ENCODE data around the gene ELFN1.

The ELFN1 gene

GRCh38 chr7:1626769-1627168, 43.3 kb upstream of the ELFN1 start:
- TF ChIP-seq, protein P1, sequence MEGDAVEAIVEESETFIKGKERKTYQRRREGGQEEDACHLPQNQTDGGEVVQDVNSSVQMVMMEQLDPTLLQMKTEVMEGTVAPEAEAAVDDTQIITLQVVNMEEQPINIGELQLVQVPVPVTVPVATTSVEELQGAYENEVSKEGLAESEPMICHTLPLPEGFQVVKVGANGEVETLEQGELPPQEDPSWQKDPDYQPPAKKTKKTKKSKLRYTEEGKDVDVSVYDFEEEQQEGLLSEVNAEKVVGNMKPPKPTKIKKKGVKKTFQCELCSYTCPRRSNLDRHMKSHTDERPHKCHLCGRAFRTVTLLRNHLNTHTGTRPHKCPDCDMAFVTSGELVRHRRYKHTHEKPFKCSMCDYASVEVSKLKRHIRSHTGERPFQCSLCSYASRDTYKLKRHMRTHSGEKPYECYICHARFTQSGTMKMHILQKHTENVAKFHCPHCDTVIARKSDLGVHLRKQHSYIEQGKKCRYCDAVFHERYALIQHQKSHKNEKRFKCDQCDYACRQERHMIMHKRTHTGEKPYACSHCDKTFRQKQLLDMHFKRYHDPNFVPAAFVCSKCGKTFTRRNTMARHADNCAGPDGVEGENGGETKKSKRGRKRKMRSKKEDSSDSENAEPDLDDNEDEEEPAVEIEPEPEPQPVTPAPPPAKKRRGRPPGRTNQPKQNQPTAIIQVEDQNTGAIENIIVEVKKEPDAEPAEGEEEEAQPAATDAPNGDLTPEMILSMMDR (IDR thresholded peaks at IDR 0.05; ENCODE audit: borderline replicate concordance, control extremely low read depth, extremely low read depth, insufficient read depth, missing control alignments): no peak
- in situ Hi-C loops (cut with MboI; ENCODE audit: low sequenced_read_pairs, unreplicated experiment): no loop called here
- DNase-seq (ENCODE audit: low spot score): no peak

GRCh38 chr7:1630700-1631336, 39.3 kb upstream of the ELFN1 start:
- no peak for DNase-seq (ENCODE audit: low spot score)
- TF ChIP-seq, protein P1 (IDR thresholded peaks at IDR 0.05; ENCODE audit: borderline replicate concordance, control extremely low read depth, extremely low read depth, insufficient read depth, missing control alignments): no peak
- in situ Hi-C loops (cut with MboI; ENCODE audit: low sequenced_read_pairs, unreplicated experiment): no loop called here

DNA sequence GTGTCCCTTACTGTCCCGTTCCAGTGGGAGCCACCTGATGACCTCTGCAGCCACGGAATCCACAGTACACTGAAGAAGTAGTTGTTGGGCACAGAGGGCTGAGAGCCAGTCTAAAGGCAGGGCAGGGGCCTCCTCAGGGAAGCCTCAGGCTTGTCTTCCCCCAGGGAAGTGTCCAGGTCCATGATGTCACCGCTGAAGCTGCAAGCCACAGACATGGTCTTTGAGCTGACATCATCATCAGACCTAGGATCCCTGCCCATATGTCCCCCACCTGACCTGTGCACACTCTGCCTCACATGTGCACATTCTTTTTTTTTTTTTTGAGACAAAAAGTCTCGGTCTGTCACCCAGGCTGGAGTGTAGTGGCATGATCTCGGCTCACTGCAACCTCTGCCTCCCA, 38.4 kb upstream of the ELFN1 start:
- no peak for DNase-seq (ENCODE audit: low spot score)
- TF ChIP-seq, protein P1 (IDR thresholded peaks at IDR 0.05; ENCODE audit: borderline replicate concordance, control extremely low read depth, extremely low read depth, insufficient read depth, missing control alignments): no peak
- in situ Hi-C loops (cut with MboI; ENCODE audit: low sequenced_read_pairs, unreplicated experiment): no loop called here

GRCh38 chr7:1632506-1632905, 37.6 kb upstream of the ELFN1 start:
- TF ChIP-seq, protein P1 (IDR thresholded peaks at IDR 0.05; ENCODE audit: borderline replicate concordance, control extremely low read depth, extremely low read depth, insufficient read depth, missing control alignments): no peak
- DNase-seq (ENCODE audit: low spot score): no peak
- in situ Hi-C loops (cut with MboI; ENCODE audit: low sequenced_read_pairs, unreplicated experiment): no loop called here

DNA sequence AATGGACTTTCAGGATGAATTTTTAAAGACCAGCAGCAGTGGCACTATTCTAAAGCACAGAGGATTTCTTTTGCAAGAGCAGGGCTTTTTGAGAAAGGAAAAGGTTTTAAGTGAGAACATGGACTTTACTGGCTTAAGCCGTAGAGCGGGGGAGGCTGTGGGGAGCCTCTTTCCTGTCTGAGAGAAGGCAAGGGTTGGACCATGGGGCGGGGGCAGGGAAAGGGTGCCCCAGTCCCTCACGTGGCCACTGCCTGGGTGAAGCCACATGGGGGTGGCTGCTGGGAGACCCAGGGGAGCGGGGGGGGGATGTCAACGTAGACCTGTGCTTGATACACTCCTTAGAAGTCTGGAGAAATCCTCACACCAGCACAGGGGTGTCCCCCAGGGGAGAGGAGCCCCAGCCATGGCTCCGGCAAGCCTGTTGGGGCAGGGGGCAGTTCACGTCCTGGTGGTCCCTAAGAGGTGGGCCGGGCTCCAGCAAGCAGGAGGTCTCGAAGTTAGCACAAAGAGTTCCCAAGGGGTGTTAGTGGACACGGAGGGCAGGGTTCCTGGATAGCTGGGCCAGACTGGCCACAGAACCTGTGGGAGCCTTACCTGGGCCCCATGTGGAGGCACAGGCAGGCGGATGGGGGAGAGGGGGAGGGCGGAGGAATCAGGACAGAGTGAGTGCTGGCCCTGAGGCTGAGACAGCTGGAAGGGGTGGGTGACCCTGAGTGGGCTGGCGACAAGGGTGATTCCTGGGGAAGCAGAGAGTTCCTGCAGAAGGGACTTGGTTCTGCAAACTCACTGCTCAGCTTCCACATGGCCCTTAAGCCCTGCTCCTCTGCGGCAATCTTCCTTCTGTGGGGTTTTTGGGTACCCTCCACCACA, 36.9 kb upstream of the ELFN1 start:
- TF ChIP-seq, protein P1 (IDR thresholded peaks at IDR 0.05; ENCODE audit: borderline replicate concordance, control extremely low read depth, extremely low read depth, insufficient read depth, missing control alignments): no peak
- no peak for DNase-seq (ENCODE audit: low spot score)
- in situ Hi-C loops (cut with MboI; ENCODE audit: low sequenced_read_pairs, unreplicated experiment): no loop called here

DNA sequence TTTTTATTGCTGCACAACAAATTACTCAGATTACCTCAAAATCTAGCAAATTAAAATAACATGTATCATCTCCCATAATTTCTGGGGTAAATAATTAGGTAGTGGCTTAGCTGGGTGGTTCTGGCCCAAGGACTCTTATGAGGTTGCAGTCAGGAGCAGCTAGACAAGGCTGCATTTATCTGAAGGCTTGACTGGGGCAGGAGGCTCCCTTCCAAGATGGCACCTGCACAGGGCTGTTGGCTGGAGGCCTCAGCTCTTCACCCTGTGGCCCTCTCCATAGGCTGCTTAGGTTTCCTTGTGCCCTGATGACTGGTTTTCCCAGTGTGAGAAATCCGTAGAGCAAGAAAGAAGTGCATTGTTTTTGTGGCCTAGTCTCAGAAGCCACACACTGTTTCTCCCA, 34.7 kb upstream of the ELFN1 start:
- TF ChIP-seq, protein P1 (IDR thresholded peaks at IDR 0.05; ENCODE audit: borderline replicate concordance, control extremely low read depth, extremely low read depth, insufficient read depth, missing control alignments): no peak
- DNase-seq (ENCODE audit: low spot score): no peak
- in situ Hi-C loops (cut with MboI; ENCODE audit: low sequenced_read_pairs, unreplicated experiment): no loop called here

Data from GM13976 (cell line).